ENCODE measurements around the gene PARP6. TPM values are rescaled to one million over a fixed set of nuclear protein-coding genes. Genes with fewer than 3 reads are reported as not detected.

Gene PARP6
- total RNA-seq, 3 donors from 2014 or later: 63.9 to 90.4 (median 65.8) TPM

- intact Hi-C loops (cut with DNase I; ENCODE audit: low total_unique reads): loop anchor here (10.0 kb wide), 1 partner anchor 74 kb away; the partner anchor contains the start of gene PARP6
- Histone ChIP-seq H3K36me3 (peaks cover 16% of the 10 kb centered on the region), H3K27ac (peak overlapping the region; percentile 17 to 63)
Measured at GRCh38 chr15:72200395-72201237, 71.7 kb downstream of the PARP6 start.

DNA sequence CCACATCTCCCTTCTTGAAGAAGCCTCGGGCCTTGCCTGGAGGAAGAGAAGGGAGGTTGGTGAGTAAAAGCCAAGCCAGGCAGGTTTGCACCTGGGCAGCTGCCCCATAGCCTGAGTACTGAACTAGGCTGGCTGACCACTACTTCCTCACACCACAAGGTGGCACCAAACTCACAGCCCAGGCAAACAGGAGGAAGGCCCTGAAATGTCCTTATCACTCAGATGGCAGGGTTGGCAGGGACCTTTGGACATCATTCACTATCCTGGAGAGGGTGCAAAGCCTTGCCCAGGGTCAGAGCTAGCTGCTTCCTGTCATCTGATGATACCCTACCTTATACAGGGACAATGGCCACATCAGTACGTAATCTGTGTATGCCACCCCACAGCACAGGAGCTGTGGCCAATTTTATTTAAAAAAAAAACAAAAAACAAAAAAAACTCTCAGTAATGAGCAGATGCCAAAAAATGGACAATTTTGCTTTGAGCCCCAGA is 72.6 kb downstream of the PARP6 start:
- peak; percentile 76 to 81 for DNase-seq (ENCODE audit: low spot score in 2 of 2)
- Histone ChIP-seq H3K27ac (peak overlapping the region; percentile 17 to 30), H3K9me3 (no peaks in the 10 kb centered on the region), H3K4me3 (no peak overlapping the region), H3K36me3 (peaks cover 14% of the 10 kb centered on the region), H3K27me3 (no peaks in the 10 kb centered on the region), H3K4me1 (peaks cover 6 to 12% of the 10 kb centered on the region in 2 donors)
- TF ChIP-seq, protein P1, sequence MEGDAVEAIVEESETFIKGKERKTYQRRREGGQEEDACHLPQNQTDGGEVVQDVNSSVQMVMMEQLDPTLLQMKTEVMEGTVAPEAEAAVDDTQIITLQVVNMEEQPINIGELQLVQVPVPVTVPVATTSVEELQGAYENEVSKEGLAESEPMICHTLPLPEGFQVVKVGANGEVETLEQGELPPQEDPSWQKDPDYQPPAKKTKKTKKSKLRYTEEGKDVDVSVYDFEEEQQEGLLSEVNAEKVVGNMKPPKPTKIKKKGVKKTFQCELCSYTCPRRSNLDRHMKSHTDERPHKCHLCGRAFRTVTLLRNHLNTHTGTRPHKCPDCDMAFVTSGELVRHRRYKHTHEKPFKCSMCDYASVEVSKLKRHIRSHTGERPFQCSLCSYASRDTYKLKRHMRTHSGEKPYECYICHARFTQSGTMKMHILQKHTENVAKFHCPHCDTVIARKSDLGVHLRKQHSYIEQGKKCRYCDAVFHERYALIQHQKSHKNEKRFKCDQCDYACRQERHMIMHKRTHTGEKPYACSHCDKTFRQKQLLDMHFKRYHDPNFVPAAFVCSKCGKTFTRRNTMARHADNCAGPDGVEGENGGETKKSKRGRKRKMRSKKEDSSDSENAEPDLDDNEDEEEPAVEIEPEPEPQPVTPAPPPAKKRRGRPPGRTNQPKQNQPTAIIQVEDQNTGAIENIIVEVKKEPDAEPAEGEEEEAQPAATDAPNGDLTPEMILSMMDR (IDR thresholded peaks at IDR 0.05): peak; percentile 80 to 93 (median 86)
- TF ChIP-seq POLR2A (IDR thresholded peaks at IDR 0.05) (no peak), POLR2AphosphoS5 (IDR thresholded peaks at IDR 0.05) (peak in 1 of 3 donors; percentile 64)
- intact Hi-C loops (cut with DNase I; ENCODE audit: low total_unique reads): loop anchor here (10.0 kb wide), 1 partner anchor 75 kb away; the partner anchor contains the start of gene PARP6

More at GRCh38 chr15:72200395-72201237, 71.7 kb downstream of the PARP6 start:
- Histone ChIP-seq H3K27me3 (no peaks in the 10 kb centered on the region), H3K4me1 (peaks cover 6 to 12% of the 10 kb centered on the region in 2 donors), H3K9me3 (no peaks in the 10 kb centered on the region), H3K4me3 (no peak overlapping the region)
- DNase-seq (ENCODE audit: low spot score in 2 of 2): no peak
- TF ChIP-seq POLR2A (IDR thresholded peaks at IDR 0.05) (no peak), POLR2AphosphoS5 (IDR thresholded peaks at IDR 0.05) (no peak)
- TF ChIP-seq, protein P1 (IDR thresholded peaks at IDR 0.05): no peak

- peaks cover 12% of the 10 kb centered on the region for H3K36me3 ChIP-seq
- intact Hi-C loops (cut with DNase I; ENCODE audit: low total_unique reads): no loop called here
- no peaks in the 10 kb centered on the region for H3K9me3 ChIP-seq
- DNase-seq (ENCODE audit: low spot score in 2 of 2): no peak
- TF ChIP-seq POLR2AphosphoS5 (IDR thresholded peaks at IDR 0.05) (no peak), POLR2A (IDR thresholded peaks at IDR 0.05) (no peak)
- TF ChIP-seq, protein P1 (IDR thresholded peaks at IDR 0.05): no peak
- no peak overlapping the region for H3K4me3 ChIP-seq
- peaks cover 6 to 11% of the 10 kb centered on the region in 2 donors for H3K4me1 ChIP-seq
- H3K27ac ChIP-seq: peak overlapping the region in 1 of 2 donors; percentile 30
- no peaks in the 10 kb centered on the region for H3K27me3 ChIP-seq
Measured at GRCh38 chr15:72199205-72199515, 73.2 kb downstream of the PARP6 start.

DNA sequence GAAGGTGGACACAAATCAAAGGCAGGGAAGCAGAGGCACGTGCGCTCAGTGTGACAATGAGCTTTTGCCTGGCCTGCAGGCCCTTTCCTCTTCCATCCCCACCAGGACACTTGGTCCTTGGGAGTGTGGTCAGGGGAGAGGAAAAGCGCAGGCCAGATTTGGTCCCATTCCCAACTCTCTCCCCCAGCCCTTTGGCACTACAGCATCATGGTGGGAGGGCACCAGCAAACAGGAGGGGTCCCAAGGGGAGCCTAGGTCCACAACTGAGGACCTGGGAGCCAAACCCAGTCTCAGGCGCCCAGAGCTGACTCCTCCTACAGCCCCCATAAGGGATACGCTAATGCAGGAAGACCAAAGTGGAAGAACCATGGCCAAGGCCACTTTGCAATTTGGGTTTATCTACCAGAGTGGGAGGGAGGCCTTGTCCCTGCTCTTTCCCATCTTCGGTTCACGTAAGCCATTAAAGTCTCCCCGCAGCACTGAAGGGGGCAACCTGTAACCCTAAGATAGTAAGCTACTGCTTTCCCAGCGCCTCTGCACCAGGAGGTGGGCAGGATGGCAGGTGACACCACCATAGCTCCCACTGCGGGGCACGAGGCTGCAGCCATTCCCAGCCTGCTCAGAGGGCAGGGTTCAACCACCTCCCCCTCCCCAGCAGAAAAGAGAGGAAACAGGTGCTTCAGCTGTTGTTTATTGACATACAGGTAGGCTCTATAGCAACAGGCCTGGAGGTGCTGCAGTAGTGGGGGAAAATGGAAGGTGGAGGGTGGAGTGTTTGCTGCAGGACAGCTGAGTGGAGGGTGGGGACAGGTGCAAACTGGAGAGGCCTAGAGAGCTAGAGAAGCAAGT is 73.8 kb downstream of the PARP6 start:
- Histone ChIP-seq H3K4me1 (peaks cover 4 to 5% of the 10 kb centered on the region in 2 donors), H3K9me3 (no peaks in the 10 kb centered on the region), H3K27me3 (no peaks in the 10 kb centered on the region), H3K4me3 (peak overlapping the region in 1 of 3 donors; percentile 72), H3K27ac (peak overlapping the region; percentile 84 to 90), H3K36me3 (peaks cover 12% of the 10 kb centered on the region)
- intact Hi-C loops (cut with DNase I; ENCODE audit: low total_unique reads): no loop called here
- DNase-seq (ENCODE audit: low spot score in 2 of 2): peak in 1 of 2 donors; percentile 25
- TF ChIP-seq, protein P1 (IDR thresholded peaks at IDR 0.05): no peak
- TF ChIP-seq POLR2A (IDR thresholded peaks at IDR 0.05): no peak
- TF ChIP-seq POLR2AphosphoS5 (IDR thresholded peaks at IDR 0.05): no peak

Data from breast epithelium (tissue), 4 donors.